Ureter (tissue), 1 donor: ENCODE results near the gene CENPF. TPM values are rescaled to one million over a fixed set of nuclear protein-coding genes. Genes with fewer than 3 reads are reported as not detected.

ENCODE experiments used
- DNase-seq: peaks from one replicate; pipeline ENCODE4 v3.0.0-alpha.2; 2020; ENCODE audit warnings: low spot score
- total RNA-seq: library from RNA; stranded (reverse); gene quantifications from one replicate; pipeline ENCODE4 v1.2.4, GENCODE V29; 2023
- donor health status: DM: yes; HTN: yes; CAD: no.

Gene CENPF
- total RNA-seq, 1 donor from 2014 or later: 0.60 TPM

DNA sequence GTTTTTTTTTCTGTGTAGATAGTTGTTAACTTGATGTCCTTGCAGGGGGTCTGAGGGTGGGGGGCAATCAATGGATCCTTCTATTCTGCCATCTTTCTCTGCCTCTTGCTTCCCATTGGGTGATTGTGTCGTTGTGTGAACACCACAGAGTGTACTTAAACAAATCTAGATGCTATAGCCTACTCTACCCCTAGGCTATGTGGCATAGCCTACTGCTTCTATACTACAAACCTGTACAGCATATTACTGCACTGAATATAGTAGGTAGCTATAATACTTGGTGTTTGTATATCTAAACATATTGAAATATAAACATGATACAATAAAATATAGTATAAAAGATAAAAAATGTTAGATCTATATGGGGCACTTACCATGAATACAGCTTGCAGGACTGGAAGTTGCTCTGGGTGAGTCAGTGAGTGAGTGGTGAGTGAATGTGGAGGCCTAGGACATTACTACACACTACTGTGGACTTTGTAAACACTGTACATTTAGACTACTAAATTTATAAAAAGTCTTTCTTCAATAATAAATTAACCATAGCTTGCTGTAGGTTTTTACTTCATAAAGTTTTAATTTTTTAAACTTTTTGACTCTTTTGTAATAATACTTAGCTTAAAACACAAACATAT, 105.4 kb downstream of the CENPF start:
- DNase-seq: no peak

DNA sequence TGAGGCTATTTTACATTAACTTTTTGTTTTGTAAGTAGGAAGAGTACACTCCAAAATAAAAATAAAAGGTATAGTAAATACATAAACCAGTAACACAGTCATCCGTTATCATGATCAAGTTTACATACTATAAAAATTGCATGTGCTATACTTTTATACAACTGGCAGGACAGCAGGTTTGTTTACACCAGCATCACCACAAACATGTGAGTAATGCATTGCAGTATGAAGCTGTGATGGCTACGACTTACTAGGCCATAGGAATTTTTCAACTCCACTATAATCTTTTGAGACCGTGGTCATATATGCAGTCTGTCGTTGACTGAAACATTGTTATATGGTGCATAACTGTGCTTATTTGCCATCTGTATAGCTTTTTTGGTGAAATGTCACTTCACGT, 106.2 kb downstream of the CENPF start:
- no peak for DNase-seq

DNA sequence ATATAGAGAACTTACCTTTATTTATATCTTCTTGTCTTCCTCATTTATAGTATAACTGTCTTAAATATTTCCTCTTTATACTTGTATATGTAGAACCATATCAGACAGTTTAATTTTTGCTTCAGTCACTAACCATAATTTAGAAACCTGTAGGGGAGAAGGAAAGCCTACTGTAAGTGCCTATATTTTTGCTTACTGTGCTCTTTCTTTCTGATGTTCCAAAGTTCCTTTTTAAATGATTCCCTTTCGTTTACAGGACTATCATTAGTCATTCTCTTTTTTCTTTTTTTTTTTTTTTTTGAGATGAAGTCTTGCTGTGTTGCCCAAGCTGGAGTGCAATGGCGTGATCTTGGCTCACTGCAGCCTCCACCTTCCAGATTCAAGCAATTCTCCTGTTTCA, 109.7 kb downstream of the CENPF start:
- DNase-seq: no peak

Other genes starting within 250 kb of the CENPF start
- 88.5 TPM for gene PTPN14, start 51.6 kb upstream of the CENPF start, total RNA-seq